Thoracic aorta (tissue), 2 donors: Measurements from ENCODE around the gene NRSN1. TPM values are rescaled to one million over a fixed set of nuclear protein-coding genes. Genes with fewer than 3 reads are reported as not detected.

Source experiments
- ATAC-seq: fragments of 150-250 bp; one replicate; pipeline ENCODE4 v1.8.0; 2017; ENCODE audit warnings: low read depth; ENCODE audit not compliant: insufficient number of reproducible peaks, low FRiP score
- DNase-seq: peaks from one replicate; pipeline ENCODE4 v3.0.0-alpha.2; 2020; ENCODE audit warnings: low spot score
- H3K27ac ChIP-seq, 2 donors: fragments of 200-600 bp; sonication (generic); 1 replicate in 1 of 2; 2 replicates in 1 of 2; pipeline ENCODE4 v1.5.1; 2016; ENCODE audit warnings: mild to moderate bottlenecking in 2 of 2, moderate library complexity in 2 of 2
- H3K27me3 ChIP-seq: fragments of 200-600 bp; sonication (generic); replicated peaks from 2 replicates; pipeline ENCODE4 v1.6.0; 2016; ENCODE audit warnings: mild to moderate bottlenecking; ENCODE audit not compliant: insufficient read depth
- H3K36me3 ChIP-seq: fragments of 200-600 bp; sonication (generic); one replicate; pipeline ENCODE4 v1.5.1; 2016
- H3K4me1 ChIP-seq, 2 donors: fragments of 200-600 bp; sonication (generic); 1 replicate in 1 of 2; 2 replicates in 1 of 2; pipeline versions ENCODE4 v1.5.1 to v1.6.0; 2016; ENCODE audit warnings: low read depth in 2 of 2, mild to moderate bottlenecking in 1 of 2; ENCODE audit not compliant: control insufficient read depth in 1 of 2
- H3K4me3 ChIP-seq: fragments of 200-600 bp; sonication (generic); 2 replicates; pipeline ENCODE4 v1.5.1; 2016; ENCODE audit warnings: mild to moderate bottlenecking
- H3K9me3 ChIP-seq: fragments of 200-600 bp; sonication (generic); 2 replicates; pipeline ENCODE4 v1.5.1; 2016
- CTCF ChIP-seq: fragments of 200-600 bp; sonication (generic); IDR thresholded peaks from one replicate; pipeline ENCODE4 v1.5.1; 2019; ENCODE audit warnings: antibody characterized with exemption
- total RNA-seq, 2 donors: library from RNA; depleted of rRNA; stranded (reverse); fragments of >200 nt; gene quantifications; one replicate each; pipeline versions ENCODE4 v1.1.0 to v1.2.3, GENCODE V29; 2016

NRSN1 gene
- total RNA-seq, 2 donors from 2014 or later: not detected

- no peak overlapping the region for H3K4me3 ChIP-seq
- H3K36me3 ChIP-seq: no peaks in the 10 kb centered on the region
- no peaks in the 10 kb centered on the region for H3K9me3 ChIP-seq
- ATAC-seq (no peak), DNase-seq (no peak)
- H3K27ac ChIP-seq: no peak overlapping the region
- TF ChIP-seq CTCF: no peak
- no peaks in the 10 kb centered on the region for H3K4me1 ChIP-seq
- no peaks in the 10 kb centered on the region for H3K27me3 ChIP-seq
Measured at GRCh38 chr6:24105191-24105590, 20.8 kb upstream of the NRSN1 start.

- DNase-seq (no peak), ATAC-seq (no peak)
- Histone ChIP-seq H3K27me3 (no peaks in the 10 kb centered on the region), H3K36me3 (no peaks in the 10 kb centered on the region), H3K27ac (no peak overlapping the region), H3K9me3 (no peaks in the 10 kb centered on the region), H3K4me3 (no peak overlapping the region), H3K4me1 (no peaks in the 10 kb centered on the region)
- TF ChIP-seq CTCF: no peak
Measured at GRCh38 chr6:24106291-24106690, 19.7 kb upstream of the NRSN1 start.

- H3K9me3 ChIP-seq: no peaks in the 10 kb centered on the region
- H3K27ac ChIP-seq: no peak overlapping the region
- no peaks in the 10 kb centered on the region for H3K27me3 ChIP-seq
- ATAC-seq (no peak), DNase-seq (no peak)
- H3K4me3 ChIP-seq: no peak overlapping the region
- TF ChIP-seq CTCF: no peak
- H3K4me1 ChIP-seq: no peaks in the 10 kb centered on the region
- no peaks in the 10 kb centered on the region for H3K36me3 ChIP-seq
Measured at GRCh38 chr6:24107294-24107693, 18.7 kb upstream of the NRSN1 start.

GRCh38 chr6:24108056-24108455, 18.0 kb upstream of the NRSN1 start:
- Histone ChIP-seq H3K4me3 (no peak overlapping the region), H3K36me3 (no peaks in the 10 kb centered on the region), H3K27ac (no peak overlapping the region), H3K4me1 (no peaks in the 10 kb centered on the region), H3K27me3 (no peaks in the 10 kb centered on the region), H3K9me3 (no peaks in the 10 kb centered on the region)
- DNase-seq: no peak
- ATAC-seq: no peak
- TF ChIP-seq CTCF: no peak

- Histone ChIP-seq H3K9me3 (no peaks in the 10 kb centered on the region), H3K36me3 (no peaks in the 10 kb centered on the region), H3K27me3 (no peaks in the 10 kb centered on the region), H3K4me1 (no peaks in the 10 kb centered on the region), H3K4me3 (no peak overlapping the region), H3K27ac (no peak overlapping the region)
- DNase-seq (no peak), ATAC-seq (no peak)
- TF ChIP-seq CTCF: no peak
Measured at GRCh38 chr6:24110417-24110816, 15.6 kb upstream of the NRSN1 start.
